NCI-H1417 (cell line): Measurements from ENCODE around the gene KCND3.

Experiments
- DNase-seq, 3 experiments: peaks; one replicate each; lab custom pipeline; 2025; lab: John Stamatoyannopoulos, UW

Gene KCND3

GRCh38 chr1:111959436-111959835 lies 30.0 kb downstream of the KCND3 start:
- DNase-seq: no peak

GRCh38 chr1:111958851-111959250 lies 30.6 kb downstream of the KCND3 start:
- DNase-seq: no peak

GRCh38 chr1:111958075-111958474 lies 31.4 kb downstream of the KCND3 start:
- no peak for DNase-seq

- DNase-seq: peak; percentile 41 to 82 (median 65)
Measured at GRCh38 chr1:111956155-111956771, 33.2 kb downstream of the KCND3 start.

- peak in 2 of 3 experiments; percentile 39 to 67 for DNase-seq
Measured at GRCh38 chr1:111955755-111956154, 33.7 kb downstream of the KCND3 start.

GRCh38 chr1:111953797-111954196 lies 35.7 kb downstream of the KCND3 start:
- no peak for DNase-seq

- no peak for DNase-seq
Measured at GRCh38 chr1:111952125-111952657, 37.3 kb downstream of the KCND3 start.

GRCh38 chr1:111948209-111949171 lies 41.0 kb downstream of the KCND3 start:
- peak; percentile 40 to 78 (median 74) for DNase-seq

- DNase-seq: peak in 2 of 3 experiments; percentile 22 to 67
Measured at GRCh38 chr1:111943846-111944749, 45.4 kb downstream of the KCND3 start.

GRCh38 chr1:111943066-111943465 lies 46.4 kb downstream of the KCND3 start:
- DNase-seq: no peak

GRCh38 chr1:111938536-111938935 lies 50.9 kb downstream of the KCND3 start:
- no peak for DNase-seq

- DNase-seq: no peak
Measured at GRCh38 chr1:111938123-111938522, 51.3 kb downstream of the KCND3 start.

- DNase-seq: no peak
Measured at GRCh38 chr1:111937147-111937725, 52.2 kb downstream of the KCND3 start.

- no peak for DNase-seq
Measured at GRCh38 chr1:111934106-111934852, 55.2 kb downstream of the KCND3 start.

GRCh38 chr1:111930356-111930755 lies 59.1 kb downstream of the KCND3 start:
- no peak for DNase-seq

- no peak for DNase-seq
Measured at GRCh38 chr1:111928531-111928930, 60.9 kb downstream of the KCND3 start.

- no peak for DNase-seq
Measured at GRCh38 chr1:111927652-111928051, 61.8 kb downstream of the KCND3 start.

GRCh38 chr1:111924786-111925185 lies 64.7 kb downstream of the KCND3 start:
- DNase-seq: no peak

- DNase-seq: no peak
Measured at GRCh38 chr1:111923766-111924165, 65.7 kb downstream of the KCND3 start.

- DNase-seq: no peak
Measured at GRCh38 chr1:111921948-111922347, 67.5 kb downstream of the KCND3 start.
